Dedifferentiated amniotic fluid mesenchymal stem cell (primary cell): ENCODE results near the gene CYP4A11.
"Not testable (repeated sequence)": the region's sequence is repeated elsewhere in the genome, so short reads cannot be mapped to it uniquely, and the experiment has no call there.

Experiments used
- DNase-seq: peaks from one replicate; pipeline ENCODE4 v3.0.0-alpha.2; 2016; ENCODE audit errors: extremely low spot score

The CYP4A11 gene

DNA sequence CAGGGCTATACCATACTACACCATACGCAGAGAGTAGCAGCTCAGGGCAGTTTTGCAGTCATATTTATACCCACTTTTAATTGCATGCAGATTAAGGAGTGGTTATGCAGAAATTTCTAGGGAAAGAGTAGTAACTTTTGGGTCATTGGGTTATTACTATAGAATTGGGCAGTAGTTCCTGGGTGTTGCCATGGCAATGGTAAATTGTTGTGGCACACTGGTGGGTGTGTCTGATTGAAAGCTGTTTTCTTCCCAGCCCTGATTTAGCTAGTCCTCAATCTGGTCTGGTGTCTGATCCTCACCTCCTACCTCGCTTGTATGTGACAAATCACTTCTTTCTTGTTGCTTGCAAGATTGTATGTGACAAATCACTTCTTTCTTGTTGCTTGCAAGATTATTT lies 30.5 kb downstream of the CYP4A11 start:
- no peak for DNase-seq

DNA sequence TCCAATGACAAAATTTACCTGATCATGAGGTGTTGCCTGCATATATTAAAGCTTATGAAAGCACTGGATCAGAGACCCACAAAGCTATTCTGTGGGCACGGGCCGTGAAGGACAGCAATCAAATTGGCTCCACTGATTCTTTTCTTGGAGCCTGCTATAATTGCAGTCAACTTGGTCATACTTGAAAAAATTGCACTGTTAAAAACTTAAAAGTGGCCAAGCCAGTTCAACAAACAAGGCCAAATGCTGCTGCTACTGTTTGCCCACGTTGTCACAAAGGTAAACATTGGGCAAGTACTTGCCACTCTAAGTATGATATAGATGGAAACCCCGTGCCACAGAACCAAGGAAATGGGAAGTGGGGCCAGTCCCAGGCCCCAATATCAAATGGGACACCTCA lies 37.8 kb downstream of the CYP4A11 start:
- DNase-seq: no peak

DNA sequence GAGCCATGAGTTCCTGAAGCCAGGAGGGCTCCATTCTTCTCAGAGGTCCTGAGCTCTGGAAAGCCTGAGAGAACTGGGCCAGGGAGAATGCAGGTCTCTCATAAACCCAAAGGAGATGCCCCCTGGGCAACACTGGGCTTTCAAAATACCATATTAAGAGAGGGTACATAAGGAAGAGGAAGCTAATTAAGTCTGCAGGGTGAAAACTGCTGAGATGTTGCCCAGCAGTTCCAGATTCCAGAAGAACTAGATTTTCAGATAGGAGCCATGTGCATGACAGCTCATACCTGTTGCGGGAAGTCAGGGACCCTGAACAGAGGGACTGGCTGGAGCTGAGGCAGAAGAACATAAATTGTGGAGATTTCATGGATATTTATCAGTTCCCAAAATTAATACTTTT lies 40.9 kb downstream of the CYP4A11 start:
- no peak for DNase-seq

GRCh38 chr1:46881656-46882055 lies 59.6 kb downstream of the CYP4A11 start:
- DNase-seq: not testable (repeated sequence)
